PC-9 (cell line): Measurements from ENCODE around the gene ITGB8. TPM values are rescaled to one million over a fixed set of nuclear protein-coding genes. Genes with fewer than 3 reads are reported as not detected.

ENCODE experiments used
- BruUV-seq: library from RNA; stranded (reverse); fragments of 400-500 nt; replicated peaks from 2 replicates; lab custom pipeline; 2021; lab: Mats Ljungman, UMichigan
- CTCF ChIA-PET: fragments of 300-600 bp; sonication (Branson Sonifier 250); formaldehyde crosslinking; loops from one replicate; lab custom pipeline; 2022; ENCODE audit warnings: antibody characterized with exemption; lab: Charles Lee
- POLR2A ChIA-PET: fragments of 300-600 bp; sonication (Branson Sonifier 250); formaldehyde crosslinking; loops from one replicate; lab custom pipeline; 2022; ENCODE audit warnings: antibody characterized with exemption; ENCODE audit not compliant: unreplicated experiment; lab: Charles Lee
- DNase-seq, 2 experiments: peaks; one replicate each; pipeline versions ENCODE4 v3.0.0 to v3.0.0-alpha.2; 2015 to 2022; ENCODE audit warnings: mixed read lengths in 1 of 2
- H2AFZ ChIP-seq: fragments of 200-600 bp; sonication (generic); 2 replicates; pipeline ENCODE4 v1.8.1; 2017; ENCODE audit warnings: antibody characterized with exemption
- H3F3A ChIP-seq: fragments of 200-600 bp; sonication (generic); 2 replicates; pipeline ENCODE4 v1.8.1; 2017; ENCODE audit warnings: antibody characterized with exemption, mild to moderate bottlenecking, low read depth; ENCODE audit not compliant: insufficient read depth
- H3K27ac ChIP-seq: fragments of 200-600 bp; sonication (generic); 2 replicates; pipeline ENCODE4 v1.6.1; 2016; ENCODE audit warnings: mixed run types
- H3K27me3 ChIP-seq: fragments of 200-600 bp; sonication (generic); 2 replicates; pipeline ENCODE4 v1.6.1; 2016; ENCODE audit warnings: low read depth, mixed run types; ENCODE audit not compliant: insufficient read depth
- H3K36me3 ChIP-seq: fragments of 200-600 bp; sonication (generic); 2 replicates; pipeline ENCODE4 v1.6.1; 2016; ENCODE audit warnings: low read depth, mixed run types
- H3K4me1 ChIP-seq: fragments of 200-600 bp; sonication (generic); replicated peaks from 2 replicates; pipeline ENCODE4 v1.6.1; 2016; ENCODE audit warnings: mixed run types; ENCODE audit not compliant: insufficient read depth
- H3K4me2 ChIP-seq: fragments of 200-600 bp; sonication (generic); 2 replicates; pipeline ENCODE4 v1.6.1; 2017; ENCODE audit warnings: mixed run types
- H3K4me3 ChIP-seq: fragments of 200-600 bp; sonication (generic); 2 replicates; pipeline ENCODE4 v1.6.1; 2016; ENCODE audit warnings: mixed run types
- H3K79me2 ChIP-seq: fragments of 200-600 bp; sonication (generic); 2 replicates; pipeline ENCODE4 v1.6.1; 2017; ENCODE audit warnings: low read depth, mixed run types
- H3K9me2 ChIP-seq: fragments of 200-600 bp; sonication (generic); 2 replicates; pipeline ENCODE4 v1.8.1; 2017; ENCODE audit warnings: mild to moderate bottlenecking; ENCODE audit not compliant: insufficient read depth
- H3K9me3 ChIP-seq: fragments of 200-600 bp; sonication (generic); 2 replicates; pipeline ENCODE4 v1.8.1; 2016; ENCODE audit warnings: low read depth; ENCODE audit not compliant: insufficient read depth
- H4K20me1 ChIP-seq: fragments of 200-600 bp; sonication (generic); 2 replicates; pipeline ENCODE4 v1.8.1; 2017; ENCODE audit not compliant: insufficient read depth
- EZH2 ChIP-seq: fragments of 200-600 bp; sonication (generic); IDR thresholded peaks from 2 replicates; pipeline ENCODE4 v1.8.0; 2017; ENCODE audit warnings: antibody characterized with exemption, low read depth
- intact Hi-C: fragments of 100-400 bp; cut with micrococcal nuclease; formaldehyde crosslinking; loops from one replicate; pipeline ENCODE4 v1.10.0; 2022; ENCODE audit not compliant: unreplicated experiment
- total RNA-seq: library from RNA; stranded (reverse); gene quantifications from 2 replicates; pipeline ENCODE4 v1.2.3, GENCODE V29; 2021
- TF ChIP-seq, protein P1 (sequence below): fragments of 200-600 bp; sonication (generic); conservative IDR thresholded peaks from 2 replicates; pipeline ENCODE4 v1.6.1; 2017; ENCODE audit warnings: mixed run types, antibody characterized with exemption, mild to moderate bottlenecking, moderate library complexity

Gene ITGB8
- total RNA-seq, 1 experiment from 2014 or later = 20.1 TPM

GRCh38 chr7:20365486-20365885 lies 34.8 kb downstream of the ITGB8 start:
- Histone ChIP-seq H3K9me3 (no peaks in the 10 kb centered on the region), H2AFZ (no peak overlapping the region), H3F3A (no peaks in the 10 kb centered on the region), H3K27ac (no peak overlapping the region), H3K4me1 (no peaks in the 10 kb centered on the region), H3K36me3 (0 out of 2 replicates have a peak, but pooled peaks cover 9% of the 10 kb centered on the region), H4K20me1 (no peaks in the 10 kb centered on the region), H3K4me2 (no peak overlapping the region), H3K27me3 (no peaks in the 10 kb centered on the region), H3K9me2 (no peaks in the 10 kb centered on the region), H3K4me3 (no peak overlapping the region), H3K79me2 (no peaks in the 10 kb centered on the region)
- POLR2A ChIA-PET = no interaction called here
- TF ChIP-seq EZH2 = no peak
- TF ChIP-seq, protein P1, sequence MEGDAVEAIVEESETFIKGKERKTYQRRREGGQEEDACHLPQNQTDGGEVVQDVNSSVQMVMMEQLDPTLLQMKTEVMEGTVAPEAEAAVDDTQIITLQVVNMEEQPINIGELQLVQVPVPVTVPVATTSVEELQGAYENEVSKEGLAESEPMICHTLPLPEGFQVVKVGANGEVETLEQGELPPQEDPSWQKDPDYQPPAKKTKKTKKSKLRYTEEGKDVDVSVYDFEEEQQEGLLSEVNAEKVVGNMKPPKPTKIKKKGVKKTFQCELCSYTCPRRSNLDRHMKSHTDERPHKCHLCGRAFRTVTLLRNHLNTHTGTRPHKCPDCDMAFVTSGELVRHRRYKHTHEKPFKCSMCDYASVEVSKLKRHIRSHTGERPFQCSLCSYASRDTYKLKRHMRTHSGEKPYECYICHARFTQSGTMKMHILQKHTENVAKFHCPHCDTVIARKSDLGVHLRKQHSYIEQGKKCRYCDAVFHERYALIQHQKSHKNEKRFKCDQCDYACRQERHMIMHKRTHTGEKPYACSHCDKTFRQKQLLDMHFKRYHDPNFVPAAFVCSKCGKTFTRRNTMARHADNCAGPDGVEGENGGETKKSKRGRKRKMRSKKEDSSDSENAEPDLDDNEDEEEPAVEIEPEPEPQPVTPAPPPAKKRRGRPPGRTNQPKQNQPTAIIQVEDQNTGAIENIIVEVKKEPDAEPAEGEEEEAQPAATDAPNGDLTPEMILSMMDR = no peak
- CTCF ChIA-PET = no interaction called here
- no peak for DNase-seq
- no TSS peak for BruUV-seq
- intact Hi-C loops = no loop called here

GRCh38 chr7:20374399-20374798 lies 43.7 kb downstream of the ITGB8 start:
- no peak overlapping the region for H3K4me3 ChIP-seq
- H3F3A ChIP-seq = no peaks in the 10 kb centered on the region
- ChIA-PET POLR2A (interaction anchor here (0.7 kb wide), 1 partner anchor 1122 kb away, joined by 3 read pairs; no protein-coding TSS in a partner anchor), CTCF (interaction anchor here (0.8 kb wide), 1 partner anchor 16 kb away, joined by 3 read pairs; no protein-coding TSS in a partner anchor)
- H4K20me1 ChIP-seq = no peaks in the 10 kb centered on the region
- H3K27me3 ChIP-seq = no peaks in the 10 kb centered on the region
- H3K4me1 ChIP-seq = no peaks in the 10 kb centered on the region
- DNase-seq = no peak
- no peaks in the 10 kb centered on the region for H3K9me3 ChIP-seq
- H3K4me2 ChIP-seq = no peak overlapping the region
- no peak for TF ChIP-seq EZH2
- TF ChIP-seq, protein P1 = no peak
- H3K36me3 ChIP-seq = no peaks in the 10 kb centered on the region
- no peaks in the 10 kb centered on the region for H3K9me2 ChIP-seq
- no TSS peak for BruUV-seq
- no peak overlapping the region for H3K27ac ChIP-seq
- H3K79me2 ChIP-seq = no peaks in the 10 kb centered on the region
- H2AFZ ChIP-seq = no peak overlapping the region
- intact Hi-C loops = no loop called here

DNA sequence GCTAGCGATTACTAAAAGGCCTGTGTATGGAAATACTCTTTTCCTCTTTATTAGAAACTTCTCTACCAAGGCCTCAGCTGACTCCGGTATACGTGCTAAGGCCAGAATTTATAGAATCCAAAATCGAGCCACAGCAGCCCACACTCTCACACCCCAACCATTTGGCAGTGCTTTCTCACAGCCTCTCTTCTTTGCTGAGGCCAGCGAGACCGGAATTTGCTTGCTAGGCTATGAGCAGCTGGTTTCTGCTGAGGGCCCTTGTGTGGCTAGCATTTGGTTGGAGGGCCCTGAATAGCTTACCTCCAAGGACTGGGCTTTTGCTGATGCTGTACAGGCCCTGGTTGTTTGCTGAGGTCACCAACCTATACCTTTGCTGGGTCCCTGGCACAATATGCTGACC lies 46.1 kb downstream of the ITGB8 start:
- H3K9me2 ChIP-seq = no peaks in the 10 kb centered on the region
- no peaks in the 10 kb centered on the region for H3K79me2 ChIP-seq
- no peaks in the 10 kb centered on the region for H3K4me1 ChIP-seq
- no peak overlapping the region for H3K4me3 ChIP-seq
- no peaks in the 10 kb centered on the region for H3F3A ChIP-seq
- no peak overlapping the region for H2AFZ ChIP-seq
- H3K4me2 ChIP-seq = no peak overlapping the region
- H3K27ac ChIP-seq = no peak overlapping the region
- TF ChIP-seq, protein P1 = no peak
- H3K36me3 ChIP-seq = no peaks in the 10 kb centered on the region
- BruUV-seq = no TSS peak
- H3K27me3 ChIP-seq = no peaks in the 10 kb centered on the region
- no peak for DNase-seq
- no peaks in the 10 kb centered on the region for H3K9me3 ChIP-seq
- ChIA-PET POLR2A (no interaction called here), CTCF (no interaction called here)
- intact Hi-C loops = no loop called here
- no peaks in the 10 kb centered on the region for H4K20me1 ChIP-seq
